ENCODE data around the gene CACNA1C.
A peak's percentile ranks its signal among the peaks of the same experiment; 100 is the strongest.

The CACNA1C gene

DNA sequence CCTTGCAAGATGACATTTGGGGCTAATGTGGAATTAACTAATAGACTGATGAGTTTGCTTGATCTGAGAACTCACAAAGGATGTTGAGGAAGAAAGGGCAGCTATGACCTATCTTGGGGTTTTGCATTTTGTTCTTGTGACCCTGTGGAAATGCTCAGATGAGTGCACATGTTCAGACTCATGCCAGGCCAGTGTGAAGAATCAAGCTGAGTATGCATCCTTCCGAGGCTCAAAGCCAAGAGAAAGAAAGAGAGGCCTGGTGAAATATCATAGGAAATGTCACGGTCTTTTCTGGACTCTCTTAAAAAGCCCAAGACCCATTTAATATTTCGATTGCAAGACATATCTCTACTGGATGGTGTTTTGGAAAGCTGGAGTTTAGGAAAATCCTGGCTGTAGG, 96.3 kb downstream of the CACNA1C start:
- no peak overlapping the region for H3K4me3 ChIP-seq (ENCODE audit: low read depth, low read length)
- DNase-seq (ENCODE audit: low read depth) = peak; percentile 37
- TF ChIP-seq, protein P1, sequence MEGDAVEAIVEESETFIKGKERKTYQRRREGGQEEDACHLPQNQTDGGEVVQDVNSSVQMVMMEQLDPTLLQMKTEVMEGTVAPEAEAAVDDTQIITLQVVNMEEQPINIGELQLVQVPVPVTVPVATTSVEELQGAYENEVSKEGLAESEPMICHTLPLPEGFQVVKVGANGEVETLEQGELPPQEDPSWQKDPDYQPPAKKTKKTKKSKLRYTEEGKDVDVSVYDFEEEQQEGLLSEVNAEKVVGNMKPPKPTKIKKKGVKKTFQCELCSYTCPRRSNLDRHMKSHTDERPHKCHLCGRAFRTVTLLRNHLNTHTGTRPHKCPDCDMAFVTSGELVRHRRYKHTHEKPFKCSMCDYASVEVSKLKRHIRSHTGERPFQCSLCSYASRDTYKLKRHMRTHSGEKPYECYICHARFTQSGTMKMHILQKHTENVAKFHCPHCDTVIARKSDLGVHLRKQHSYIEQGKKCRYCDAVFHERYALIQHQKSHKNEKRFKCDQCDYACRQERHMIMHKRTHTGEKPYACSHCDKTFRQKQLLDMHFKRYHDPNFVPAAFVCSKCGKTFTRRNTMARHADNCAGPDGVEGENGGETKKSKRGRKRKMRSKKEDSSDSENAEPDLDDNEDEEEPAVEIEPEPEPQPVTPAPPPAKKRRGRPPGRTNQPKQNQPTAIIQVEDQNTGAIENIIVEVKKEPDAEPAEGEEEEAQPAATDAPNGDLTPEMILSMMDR (IDR thresholded peaks at IDR 0.05; ENCODE audit: low read depth, low read length, missing control alignments) = no peak
- in situ Hi-C loops (cut with HindIII; ENCODE audit: low sequenced_read_pairs) = no loop called here

DNA sequence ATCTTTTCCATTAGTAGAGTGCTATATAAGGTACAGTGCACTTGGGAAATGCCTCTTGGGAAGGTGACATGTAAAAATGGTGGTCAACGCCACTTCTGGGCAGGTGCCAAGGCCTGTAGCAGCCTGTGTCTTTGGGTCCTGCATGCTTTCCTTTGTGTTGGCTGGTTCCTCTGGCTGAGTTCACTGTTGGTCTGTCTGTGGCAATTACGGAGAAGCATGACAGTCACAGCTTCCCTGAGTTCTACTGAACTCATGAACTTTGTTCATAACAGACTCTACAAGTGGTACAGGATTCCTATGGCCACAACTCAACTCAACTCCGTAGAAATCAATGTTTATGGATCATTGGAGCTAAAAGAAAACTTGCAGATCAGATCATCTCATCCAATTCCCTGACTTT, 98.0 kb downstream of the CACNA1C start:
- in situ Hi-C loops (cut with HindIII; ENCODE audit: low sequenced_read_pairs) = no loop called here
- H3K4me3 ChIP-seq (ENCODE audit: low read depth, low read length) = no peak overlapping the region
- TF ChIP-seq, protein P1 (IDR thresholded peaks at IDR 0.05; ENCODE audit: low read depth, low read length, missing control alignments) = no peak
- DNase-seq (ENCODE audit: low read depth) = no peak

DNA sequence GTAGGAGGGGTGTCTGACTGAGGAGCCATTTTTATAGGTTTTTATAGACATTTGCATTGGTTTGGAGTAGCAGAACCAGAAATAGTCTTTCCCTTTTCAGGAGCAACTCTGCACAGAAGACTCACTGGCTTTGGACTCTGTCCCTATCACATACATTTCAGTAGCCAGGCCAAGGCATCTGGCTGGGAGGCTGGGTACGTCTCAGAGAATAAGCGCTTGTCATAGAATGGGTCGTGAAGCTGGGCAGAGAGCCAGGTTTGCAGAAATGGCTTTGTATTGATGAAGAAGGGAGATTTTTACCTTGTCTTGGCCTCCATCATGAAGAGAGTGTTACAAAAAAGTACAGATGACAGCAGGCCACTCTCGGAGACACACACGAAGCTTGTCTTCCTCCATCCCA, 98.6 kb downstream of the CACNA1C start:
- no peak overlapping the region for H3K4me3 ChIP-seq (ENCODE audit: low read depth, low read length)
- in situ Hi-C loops (cut with HindIII; ENCODE audit: low sequenced_read_pairs) = no loop called here
- DNase-seq (ENCODE audit: low read depth) = no peak
- TF ChIP-seq, protein P1 (IDR thresholded peaks at IDR 0.05; ENCODE audit: low read depth, low read length, missing control alignments) = no peak

DNA sequence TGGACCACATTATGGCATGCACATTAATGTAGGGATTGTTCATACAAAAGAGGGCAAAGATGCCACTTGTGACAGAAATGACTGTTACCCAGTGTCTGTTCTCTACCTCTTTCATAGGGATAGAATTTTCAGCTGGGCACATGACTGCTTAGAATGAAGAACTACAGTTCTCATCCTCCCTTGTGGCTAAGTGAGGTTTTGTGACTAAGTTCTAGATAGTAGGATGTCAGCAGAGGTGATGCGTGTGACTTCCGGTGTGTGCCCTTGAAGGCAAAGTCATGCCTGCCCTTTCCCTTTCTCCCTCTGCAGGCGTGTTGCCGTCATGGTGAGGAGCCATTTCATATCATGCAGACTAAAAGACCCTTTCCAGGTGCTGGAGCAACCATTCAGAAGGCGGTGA, 99.3 kb downstream of the CACNA1C start:
- TF ChIP-seq, protein P1 (IDR thresholded peaks at IDR 0.05; ENCODE audit: low read depth, low read length, missing control alignments) = no peak
- DNase-seq (ENCODE audit: low read depth) = no peak
- H3K4me3 ChIP-seq (ENCODE audit: low read depth, low read length) = no peak overlapping the region
- in situ Hi-C loops (cut with HindIII; ENCODE audit: low sequenced_read_pairs) = no loop called here

DNA sequence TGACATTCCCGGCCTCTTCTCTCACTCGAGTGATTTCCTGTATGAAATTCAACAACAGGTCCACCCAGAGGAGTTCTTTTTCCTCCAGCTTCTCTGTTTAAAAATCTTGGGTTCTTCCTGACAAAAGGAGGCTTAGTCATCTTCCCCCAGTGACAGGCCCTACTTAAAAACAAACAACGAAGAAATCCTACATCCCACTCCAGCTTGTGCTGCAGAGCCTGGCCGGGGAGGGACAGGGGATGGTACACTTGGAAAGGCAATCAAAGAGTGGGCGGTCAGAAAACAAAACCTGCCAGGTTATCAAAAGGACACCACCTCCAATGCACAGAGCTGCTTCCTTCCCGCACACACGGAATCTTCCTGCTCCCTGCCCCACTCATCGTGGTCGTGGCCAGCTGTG, 101.3 kb downstream of the CACNA1C start:
- peak; percentile 24 for DNase-seq (ENCODE audit: low read depth)
- no peak overlapping the region for H3K4me3 ChIP-seq (ENCODE audit: low read depth, low read length)
- in situ Hi-C loops (cut with HindIII; ENCODE audit: low sequenced_read_pairs) = no loop called here
- TF ChIP-seq, protein P1 (IDR thresholded peaks at IDR 0.05; ENCODE audit: low read depth, low read length, missing control alignments) = no peak

DNA sequence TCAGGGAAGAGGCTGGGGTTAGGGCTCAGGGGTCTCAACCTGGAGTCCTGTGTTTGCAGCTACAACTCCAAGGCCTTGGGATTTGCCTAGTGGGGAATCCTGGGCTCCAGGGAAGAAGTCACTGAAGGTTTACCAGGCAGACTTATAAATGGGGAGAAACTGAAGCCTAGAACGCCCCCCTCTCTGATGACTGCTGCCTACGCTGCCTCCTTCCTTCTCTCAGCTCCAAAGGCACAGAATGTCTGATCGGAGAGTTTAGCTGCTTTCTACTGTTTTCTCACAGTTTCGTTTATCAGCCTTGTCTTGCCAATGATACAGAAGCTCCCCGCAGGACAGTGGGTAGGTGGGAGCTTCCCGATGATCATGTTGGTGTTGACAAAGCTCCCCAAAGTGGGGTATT, 101.7 kb downstream of the CACNA1C start:
- TF ChIP-seq, protein P1 (IDR thresholded peaks at IDR 0.05; ENCODE audit: low read depth, low read length, missing control alignments) = no peak
- no peak for DNase-seq (ENCODE audit: low read depth)
- no peak overlapping the region for H3K4me3 ChIP-seq (ENCODE audit: low read depth, low read length)
- in situ Hi-C loops (cut with HindIII; ENCODE audit: low sequenced_read_pairs) = no loop called here

DNA sequence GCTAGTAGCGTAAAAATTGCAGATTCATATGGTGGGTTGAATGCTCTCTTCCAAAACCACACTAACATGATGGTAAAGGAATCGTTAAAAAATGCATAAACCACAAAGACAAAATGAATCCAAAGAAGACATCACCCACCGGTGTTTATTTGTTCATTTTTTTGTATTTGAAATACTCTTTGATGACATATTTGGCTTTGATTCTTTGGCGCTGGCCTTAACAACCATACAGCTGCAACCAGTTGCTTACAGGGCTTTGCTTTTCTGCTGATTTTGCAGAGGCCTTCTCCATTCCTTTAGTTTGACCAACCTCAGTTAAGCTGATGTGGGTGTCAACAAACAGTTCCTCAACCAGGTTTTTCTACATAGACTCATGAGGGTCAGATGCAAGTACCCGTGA, 103.5 kb downstream of the CACNA1C start:
- peak; percentile 92 for DNase-seq (ENCODE audit: low read depth)
- TF ChIP-seq, protein P1 (IDR thresholded peaks at IDR 0.05; ENCODE audit: low read depth, low read length, missing control alignments) = no peak
- no peak overlapping the region for H3K4me3 ChIP-seq (ENCODE audit: low read depth, low read length)
- in situ Hi-C loops (cut with HindIII; ENCODE audit: low sequenced_read_pairs) = no loop called here
